A549 (cell line): Measurements from ENCODE around the gene IFI44.

Source experiments
- CBX2 ChIP-seq: fragments of 200-600 bp; sonication (generic); IDR thresholded peaks from 2 replicates; pipeline ENCODE4 v1.6.1; 2016; ENCODE audit warnings: low read depth, mild to moderate bottlenecking, borderline replicate concordance
- CTCF ChIP-seq: fragments of >200 bp; sonication (Bioruptor Twin); formaldehyde crosslinking; IDR thresholded peaks from 3 replicates; pipeline ENCODE4 v1.5.1; 2016
- FOSL2 ChIP-seq, 2 experiments: fragments of 450-650 bp in 1 of 2; fragments of >200 bp in 1 of 2; sonication (Bioruptor Twin) in 1 of 2; formaldehyde crosslinking; IDR thresholded peaks; 2 replicates each; pipeline versions ENCODE4 v1.5.0 to v1.6.1; 2016 to 2020; ENCODE audit warnings: mild to moderate bottlenecking in 1 of 2, moderate library complexity in 1 of 2
- MYC ChIP-seq: IDR thresholded peaks from 2 replicates; pipeline ENCODE4 v1.6.1; 2012; ENCODE audit warnings: mild to moderate bottlenecking, inconsistent platforms, low read length, improper control_type of control experiment, borderline replicate concordance
- PBX3 ChIP-seq: IDR thresholded peaks from 2 replicates; pipeline ENCODE4 v1.6.1; 2012
- POLR2A ChIP-seq: IDR thresholded peaks from 2 replicates; pipeline ENCODE4 v1.6.1; 2012; ENCODE audit warnings: mild to moderate bottlenecking, low read length
- SMC3 ChIP-seq: fragments of >200 bp; sonication (Bioruptor Twin); formaldehyde crosslinking; IDR thresholded peaks from 3 replicates; pipeline ENCODE4 v1.6.1; 2018; ENCODE audit warnings: inconsistent platforms
- SREBF2 ChIP-seq: fragments of 450-650 bp; IDR thresholded peaks from 2 replicates; pipeline ENCODE4 v1.6.1; 2014; ENCODE audit warnings: mild to moderate bottlenecking, moderate library complexity

- TF ChIP-seq PBX3 = no peak
- no peak for TF ChIP-seq CTCF
- TF ChIP-seq MYC = no peak
- TF ChIP-seq CBX2 = no peak
- TF ChIP-seq POLR2A = no peak
- TF ChIP-seq FOSL2 (IDR thresholded peaks at IDR 0.05) = no peak
- TF ChIP-seq FOSL2 (CRISPR knock-in tag; IDR thresholded peaks at IDR 0.05) = no peak
- no peak for TF ChIP-seq SREBF2
- no peak for TF ChIP-seq SMC3
Observed at GRCh38 chr1:78619032-78619431, 30.6 kb upstream of the IFI44 start.
